BE2C (cell line): ENCODE data around the gene FAM217B.

ENCODE experiments used
- DNase-seq: peaks from one replicate; pipeline ENCODE4 v3.0.0-alpha.2; 2020
- H3K27me3 ChIP-seq: fragments of 250-450 bp; sonication (Bioruptor Pico); 2 replicates; pipeline ENCODE4 v1.5.1; 2020; ENCODE audit warnings: mild to moderate bottlenecking
- H3K36me3 ChIP-seq: fragments of 250-450 bp; sonication (Bioruptor Pico); 2 replicates; pipeline ENCODE4 v1.5.1; 2020; ENCODE audit warnings: mild to moderate bottlenecking
- H3K4me1 ChIP-seq: fragments of 250-450 bp; sonication (Bioruptor Pico); 2 replicates; pipeline ENCODE4 v1.5.1; 2020
- H3K4me3 ChIP-seq: 2 replicates; pipeline ENCODE4 v1.5.1; 2011; ENCODE audit warnings: low read depth, low read length
- H3K9me3 ChIP-seq: fragments of 250-450 bp; sonication (Bioruptor Pico); 2 replicates; pipeline ENCODE4 v1.5.1; 2020
- TF ChIP-seq, protein P1 (sequence below): IDR thresholded peaks from 2 replicates; pipeline ENCODE4 v1.5.1; 2012; ENCODE audit warnings: mild to moderate bottlenecking, low read depth, low read length

The FAM217B gene

DNA sequence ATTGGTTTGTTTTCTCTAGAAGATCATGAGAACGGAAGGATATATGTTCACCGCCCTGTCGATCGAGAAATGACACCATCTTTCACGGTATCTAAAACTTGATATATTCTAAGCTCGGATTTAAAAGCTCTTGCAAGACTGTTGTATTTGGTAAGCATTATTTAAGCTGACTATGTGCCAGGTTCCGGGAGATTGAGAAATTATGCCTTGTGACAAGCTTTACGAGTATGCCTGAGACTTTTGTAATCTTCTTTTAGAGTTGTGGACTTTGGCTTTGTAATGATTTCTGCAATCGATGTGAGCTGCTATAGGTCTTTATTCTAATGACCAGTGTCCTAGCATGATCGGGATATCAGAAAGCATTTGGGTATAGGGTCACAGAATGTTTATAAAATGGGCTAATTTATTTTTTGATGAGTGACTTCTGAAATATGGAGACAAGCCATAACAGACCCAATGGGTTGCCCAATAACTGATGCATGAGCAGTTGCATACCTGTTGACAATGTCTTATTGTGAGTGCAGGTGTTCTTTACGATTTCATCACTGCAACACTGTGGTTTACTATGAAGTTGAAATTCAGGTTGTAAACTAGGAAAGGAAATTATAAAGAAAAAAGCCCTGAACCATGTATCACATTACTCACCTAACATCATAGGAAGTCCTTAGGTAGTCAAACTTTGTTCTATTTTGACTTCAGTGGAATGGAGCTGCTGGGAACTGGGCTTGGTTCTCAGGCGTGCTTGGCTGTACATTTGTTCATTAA, 32.0 kb downstream of the FAM217B start:
- TF ChIP-seq, protein P1, sequence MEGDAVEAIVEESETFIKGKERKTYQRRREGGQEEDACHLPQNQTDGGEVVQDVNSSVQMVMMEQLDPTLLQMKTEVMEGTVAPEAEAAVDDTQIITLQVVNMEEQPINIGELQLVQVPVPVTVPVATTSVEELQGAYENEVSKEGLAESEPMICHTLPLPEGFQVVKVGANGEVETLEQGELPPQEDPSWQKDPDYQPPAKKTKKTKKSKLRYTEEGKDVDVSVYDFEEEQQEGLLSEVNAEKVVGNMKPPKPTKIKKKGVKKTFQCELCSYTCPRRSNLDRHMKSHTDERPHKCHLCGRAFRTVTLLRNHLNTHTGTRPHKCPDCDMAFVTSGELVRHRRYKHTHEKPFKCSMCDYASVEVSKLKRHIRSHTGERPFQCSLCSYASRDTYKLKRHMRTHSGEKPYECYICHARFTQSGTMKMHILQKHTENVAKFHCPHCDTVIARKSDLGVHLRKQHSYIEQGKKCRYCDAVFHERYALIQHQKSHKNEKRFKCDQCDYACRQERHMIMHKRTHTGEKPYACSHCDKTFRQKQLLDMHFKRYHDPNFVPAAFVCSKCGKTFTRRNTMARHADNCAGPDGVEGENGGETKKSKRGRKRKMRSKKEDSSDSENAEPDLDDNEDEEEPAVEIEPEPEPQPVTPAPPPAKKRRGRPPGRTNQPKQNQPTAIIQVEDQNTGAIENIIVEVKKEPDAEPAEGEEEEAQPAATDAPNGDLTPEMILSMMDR: no peak
- Histone ChIP-seq H3K9me3 (no peaks in the 10 kb centered on the region), H3K4me1 (no peaks in the 10 kb centered on the region), H3K36me3 (no peaks in the 10 kb centered on the region), H3K27me3 (no peaks in the 10 kb centered on the region), H3K4me3 (no peak overlapping the region)
- no peak for DNase-seq

DNA sequence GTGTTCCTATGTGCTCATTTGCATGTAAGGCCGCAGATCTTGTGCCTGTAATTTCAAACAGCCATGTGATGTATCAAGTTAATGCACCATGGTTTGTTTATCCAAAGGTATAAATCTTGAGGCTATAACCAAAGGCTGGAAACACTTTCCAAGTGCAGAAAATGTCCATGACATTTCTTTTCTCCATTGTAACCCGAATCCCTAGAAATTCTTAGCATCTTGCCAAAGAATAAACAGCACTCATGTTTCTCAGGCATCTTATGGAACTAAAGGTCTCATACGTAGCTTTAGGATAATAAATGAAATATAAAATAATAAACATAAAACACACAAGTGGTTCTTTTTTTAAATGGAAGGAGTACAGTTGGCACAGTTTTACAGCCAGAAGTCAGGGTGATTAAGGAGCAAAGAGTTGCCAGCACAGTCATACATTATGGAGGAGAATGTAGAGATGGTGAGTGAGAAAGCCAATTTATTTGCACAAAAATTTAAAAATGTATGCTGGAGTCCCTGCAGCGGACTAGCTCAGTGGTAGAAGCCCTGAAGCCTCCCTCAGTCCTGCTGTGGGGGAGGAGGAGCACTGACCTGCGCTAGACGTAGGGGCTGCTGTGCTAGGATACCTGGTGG, 36.1 kb downstream of the FAM217B start:
- TF ChIP-seq, protein P1: no peak
- Histone ChIP-seq H3K9me3 (no peaks in the 10 kb centered on the region), H3K27me3 (no peaks in the 10 kb centered on the region)

DNA sequence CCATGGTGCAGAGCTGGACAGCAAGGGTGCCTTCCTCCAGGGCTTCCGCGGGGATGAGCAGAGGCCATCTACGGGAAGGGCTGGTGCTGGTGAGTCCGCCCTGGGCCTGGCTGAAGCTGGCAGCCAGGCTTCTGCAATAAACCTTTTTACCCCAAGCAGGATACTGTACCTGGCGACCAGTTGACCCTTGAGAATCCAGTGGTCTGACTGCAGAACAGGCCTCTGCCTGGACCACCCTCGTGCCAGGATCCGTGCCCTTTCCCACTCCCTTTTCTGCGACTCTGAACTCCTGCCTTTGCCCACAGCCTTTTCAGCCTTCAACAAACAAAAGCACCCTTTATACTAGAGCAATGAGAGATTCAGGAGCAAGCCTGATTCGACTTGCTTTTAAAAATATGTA, 36.9 kb downstream of the FAM217B start:
- DNase-seq: no peak
- Histone ChIP-seq H3K27me3 (no peaks in the 10 kb centered on the region), H3K36me3 (no peaks in the 10 kb centered on the region), H3K9me3 (no peaks in the 10 kb centered on the region), H3K4me1 (no peaks in the 10 kb centered on the region), H3K4me3 (no peak overlapping the region)
- TF ChIP-seq, protein P1: no peak

More for the DNA sequence above, 36.1 kb downstream of the FAM217B start:
- DNase-seq: no peak
- no peaks in the 10 kb centered on the region for H3K4me1 ChIP-seq
- H3K36me3 ChIP-seq: no peaks in the 10 kb centered on the region
- no peak overlapping the region for H3K4me3 ChIP-seq

DNA sequence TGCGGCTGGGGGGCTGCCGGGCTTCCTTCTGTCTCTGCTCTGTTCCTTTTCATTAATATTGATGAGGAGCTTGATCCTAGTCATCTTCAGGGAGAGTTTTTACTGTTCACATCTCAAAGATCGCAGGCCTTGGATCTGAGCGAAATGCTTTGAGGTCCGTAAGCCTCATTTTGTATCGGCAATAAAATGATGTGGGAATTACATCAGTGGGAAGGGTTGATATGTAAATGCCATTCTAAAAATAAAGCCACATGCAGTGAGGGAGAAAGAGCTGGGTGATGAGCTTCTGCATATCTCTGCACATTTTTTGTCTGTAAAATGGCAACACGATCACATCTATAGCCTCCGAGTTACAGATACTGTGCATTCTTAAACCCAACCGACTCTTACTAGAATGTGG, 42.9 kb downstream of the FAM217B start:
- TF ChIP-seq, protein P1: no peak
- no peak for DNase-seq

DNA sequence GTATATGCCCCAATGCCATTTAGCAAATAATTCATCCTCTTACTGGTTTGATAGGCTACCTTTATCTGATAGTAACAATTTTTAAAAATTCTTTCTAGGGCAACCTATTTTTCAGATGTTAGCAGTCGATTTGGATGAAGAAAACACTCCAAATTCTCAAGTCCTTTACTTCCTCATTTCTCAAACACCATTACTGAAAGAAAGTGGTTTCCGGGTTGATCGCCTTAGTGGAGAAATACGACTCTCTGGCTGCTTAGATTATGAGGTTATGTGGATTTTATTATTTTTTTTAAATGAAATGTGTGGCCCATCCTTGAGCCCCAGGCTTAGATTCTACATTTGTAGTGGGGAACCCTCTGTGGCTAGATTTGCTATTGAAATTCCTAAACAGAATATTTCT, 44.4 kb downstream of the FAM217B start:
- no peaks in the 10 kb centered on the region for H3K4me1 ChIP-seq
- no peaks in the 10 kb centered on the region for H3K27me3 ChIP-seq
- DNase-seq: no peak
- no peak overlapping the region for H3K4me3 ChIP-seq
- TF ChIP-seq, protein P1: no peak
- no peaks in the 10 kb centered on the region for H3K9me3 ChIP-seq
- no peaks in the 10 kb centered on the region for H3K36me3 ChIP-seq

More for the DNA sequence above, 42.9 kb downstream of the FAM217B start:
- Histone ChIP-seq H3K27me3 (no peaks in the 10 kb centered on the region), H3K9me3 (no peaks in the 10 kb centered on the region), H3K36me3 (no peaks in the 10 kb centered on the region), H3K4me3 (no peak overlapping the region), H3K4me1 (no peaks in the 10 kb centered on the region)

DNA sequence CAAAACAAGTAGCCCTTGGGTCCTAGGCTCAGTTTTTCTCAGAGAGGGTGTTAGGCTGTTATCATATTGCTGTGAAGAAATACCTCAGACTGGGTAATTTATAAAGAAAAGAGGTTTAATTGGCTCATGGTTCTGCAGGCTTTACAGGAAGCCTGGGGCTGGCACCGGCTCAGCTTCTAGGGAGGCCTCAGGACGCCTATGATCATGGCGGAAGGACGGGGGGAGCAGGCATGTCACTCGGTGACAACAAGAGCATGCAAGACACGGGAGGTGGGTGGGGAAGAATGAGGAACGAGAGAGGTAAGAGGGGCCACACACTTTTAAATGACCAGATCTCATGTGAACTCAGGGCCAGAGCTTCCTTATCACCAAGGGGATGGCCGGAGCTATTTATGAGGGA, 45.0 kb downstream of the FAM217B start:
- H3K4me1 ChIP-seq: no peaks in the 10 kb centered on the region
- DNase-seq: no peak
- no peaks in the 10 kb centered on the region for H3K9me3 ChIP-seq
- no peak overlapping the region for H3K4me3 ChIP-seq
- H3K27me3 ChIP-seq: no peaks in the 10 kb centered on the region
- TF ChIP-seq, protein P1: no peak
- no peaks in the 10 kb centered on the region for H3K36me3 ChIP-seq
